Activated T-helper 9 cell treated with anti-CD3 and anti-CD28 coated beads, Interleukin-2, amount 50 U/mL, for 16 hours (primary cell): ENCODE results near the gene FAM170A.

ENCODE experiments used
- DNase-seq: peaks from one replicate; pipeline ENCODE4 v3.0.0-alpha.2; 2020; ENCODE audit warnings: low read depth

The FAM170A gene, protein sequence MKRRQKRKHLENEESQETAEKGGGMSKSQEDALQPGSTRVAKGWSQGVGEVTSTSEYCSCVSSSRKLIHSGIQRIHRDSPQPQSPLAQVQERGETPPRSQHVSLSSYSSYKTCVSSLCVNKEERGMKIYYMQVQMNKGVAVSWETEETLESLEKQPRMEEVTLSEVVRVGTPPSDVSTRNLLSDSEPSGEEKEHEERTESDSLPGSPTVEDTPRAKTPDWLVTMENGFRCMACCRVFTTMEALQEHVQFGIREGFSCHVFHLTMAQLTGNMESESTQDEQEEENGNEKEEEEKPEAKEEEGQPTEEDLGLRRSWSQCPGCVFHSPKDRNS

GRCh38 chr5:119629339-119629738 lies at the start of gene FAM170A:
FAM170A (plus strand) TSS chr5:119629558; CDS start chr5:119629769, 211 bp downstream.
- DNase-seq: no peak

- DNase-seq: no peak
Observed at GRCh38 chr5:119582987-119583386, 46.4 kb upstream of the FAM170A start.

- DNase-seq: no peak
Observed at GRCh38 chr5:119583684-119584083, 45.7 kb upstream of the FAM170A start.

GRCh38 chr5:119596046-119596445 lies 33.3 kb upstream of the FAM170A start:
- DNase-seq: no peak

DNA sequence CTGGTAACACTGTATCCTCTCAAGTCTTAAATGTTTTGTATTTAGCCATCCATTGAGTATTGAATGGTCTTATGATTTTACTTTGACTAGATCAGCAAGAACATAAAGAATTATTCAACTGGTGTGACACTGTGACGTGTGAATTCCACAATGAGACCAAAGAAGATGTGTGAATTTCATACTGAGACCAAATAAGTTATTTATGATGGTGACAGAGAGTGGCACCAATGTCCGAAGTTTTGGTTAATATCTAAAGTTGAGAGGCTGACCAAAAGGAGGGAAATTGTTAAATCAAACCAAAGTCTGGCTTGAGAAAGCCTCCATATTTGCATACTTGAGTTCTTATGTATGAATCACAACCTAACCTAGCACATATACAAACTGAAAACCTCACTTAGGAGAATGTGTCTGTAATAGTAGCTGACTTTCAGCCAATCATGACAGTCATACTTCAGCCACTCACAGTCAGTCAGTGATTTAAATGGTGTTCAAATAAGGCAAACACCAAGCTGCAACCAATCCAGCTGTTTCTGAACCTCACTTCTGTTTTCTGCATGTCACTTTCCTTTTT lies 31.5 kb upstream of the FAM170A start:
- no peak for DNase-seq

DNA sequence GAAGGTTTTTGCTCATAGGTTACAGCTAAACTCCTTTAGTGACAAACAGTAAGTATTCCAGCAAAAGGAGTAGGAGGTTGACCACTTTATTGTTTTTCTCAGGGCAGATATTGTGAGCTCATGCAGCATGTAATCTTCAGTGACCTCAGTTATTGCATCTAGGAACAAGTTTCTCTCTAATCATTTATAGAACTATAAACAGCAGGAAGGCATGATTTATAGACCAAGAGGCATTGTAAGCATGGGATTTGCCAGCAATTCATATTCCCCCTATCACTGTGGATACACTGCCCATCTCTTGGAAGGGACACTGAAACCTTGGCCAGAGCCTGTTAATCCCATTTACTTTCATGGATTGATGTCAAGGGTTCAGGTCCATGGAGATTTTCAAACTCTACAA lies 15.4 kb upstream of the FAM170A start:
- DNase-seq: no peak

DNA sequence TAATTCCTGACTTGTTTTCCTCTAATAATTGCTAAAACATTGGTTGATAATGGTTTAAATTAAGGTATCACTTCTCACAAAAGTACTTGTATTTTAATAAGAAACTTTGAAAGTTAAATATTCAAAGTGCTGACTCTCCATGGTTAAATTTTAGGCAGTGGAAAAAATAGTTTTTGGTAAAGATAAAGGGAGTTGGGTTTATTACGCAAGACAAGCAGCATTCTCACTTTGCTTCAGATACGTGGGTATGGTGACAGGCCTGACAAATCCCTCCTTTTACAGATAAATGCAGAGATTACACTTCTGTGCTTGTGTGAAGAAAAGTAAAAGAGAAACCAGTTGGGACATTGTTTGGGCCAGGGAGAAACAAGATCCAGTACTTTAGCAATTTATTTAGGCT lies 14.5 kb upstream of the FAM170A start:
- no peak for DNase-seq

DNA sequence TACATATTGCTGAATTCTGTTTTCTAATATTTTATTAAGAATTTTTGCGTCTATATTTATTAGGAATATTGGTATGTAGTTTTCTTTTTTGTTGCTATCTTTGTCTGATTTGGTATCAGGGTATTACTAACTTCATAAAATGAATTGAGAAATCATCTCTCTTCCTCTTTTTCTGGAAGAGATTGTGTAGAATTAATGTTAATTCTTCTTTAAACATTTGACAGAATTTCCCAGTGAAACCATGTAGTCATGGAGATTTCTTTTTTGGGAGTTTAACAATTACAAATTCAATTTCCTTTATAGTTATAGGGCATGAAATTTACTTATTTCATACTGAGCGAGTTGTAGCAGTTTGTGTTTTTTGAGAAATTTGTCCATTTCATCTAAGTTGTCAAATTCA lies 3.3 kb upstream of the FAM170A start:
- no peak for DNase-seq

GRCh38 chr5:119630752-119631440 lies 1.5 kb downstream of the FAM170A start:
- DNase-seq: no peak

DNA sequence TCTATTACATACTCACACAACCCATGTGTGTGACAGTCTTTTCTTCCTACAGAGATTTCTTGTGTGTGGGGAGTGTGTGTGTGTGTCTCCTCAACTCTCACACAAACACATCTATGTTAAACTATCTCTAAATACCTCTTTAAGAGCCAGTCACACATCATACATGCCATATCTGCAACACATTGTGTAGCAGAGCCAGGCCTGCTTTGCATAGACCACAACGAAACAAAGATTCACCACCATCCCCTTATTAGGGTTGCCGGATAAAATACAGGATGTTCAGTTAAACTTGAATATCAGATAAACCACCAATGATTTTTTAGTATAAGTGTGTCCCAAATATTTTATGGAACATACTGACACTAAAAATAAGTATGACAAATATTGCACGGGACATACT lies 2.3 kb downstream of the FAM170A start:
- DNase-seq: no peak

DNA sequence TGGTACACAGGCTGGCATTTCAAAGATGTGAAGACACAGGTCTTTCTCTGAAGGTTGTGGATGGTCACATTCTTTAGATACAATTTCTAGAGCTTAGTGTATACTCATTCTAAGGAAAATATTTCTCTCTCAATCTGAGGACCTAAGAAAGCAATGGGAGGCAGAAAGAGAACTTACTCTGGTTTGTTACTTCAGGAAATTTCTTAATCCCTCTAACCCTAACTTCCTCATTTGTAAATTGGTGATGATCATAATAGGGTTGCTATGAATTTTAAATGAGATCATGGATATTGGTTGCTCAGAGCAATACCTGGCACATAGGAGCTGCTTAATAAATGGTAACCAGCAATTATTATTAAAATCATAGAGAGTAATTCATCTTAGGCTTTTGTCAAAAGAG lies 22.1 kb downstream of the FAM170A start:
- no peak for DNase-seq

GRCh38 chr5:119655061-119655460 lies 25.7 kb downstream of the FAM170A start:
- DNase-seq: no peak

GRCh38 chr5:119656023-119656422 lies 26.7 kb downstream of the FAM170A start:
- DNase-seq: no peak

DNA sequence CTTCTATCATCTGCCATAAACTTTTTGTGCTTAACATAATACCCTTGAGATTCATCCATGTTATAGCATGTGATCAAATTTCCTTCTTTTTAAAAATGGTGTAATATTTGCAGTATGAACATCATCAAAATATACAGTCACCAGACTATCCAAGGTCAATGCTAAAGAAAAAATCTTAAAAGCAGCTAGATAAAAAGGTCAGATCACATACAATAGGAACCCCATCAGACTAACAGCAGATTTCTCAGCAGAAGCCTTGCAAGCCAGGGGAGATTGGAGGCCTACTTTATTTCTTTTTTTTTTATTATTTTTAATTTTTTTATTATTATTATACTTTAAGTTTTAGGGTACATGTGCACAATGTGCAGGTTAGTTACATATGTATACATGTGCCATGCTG lies 37.2 kb downstream of the FAM170A start:
- no peak for DNase-seq

DNA sequence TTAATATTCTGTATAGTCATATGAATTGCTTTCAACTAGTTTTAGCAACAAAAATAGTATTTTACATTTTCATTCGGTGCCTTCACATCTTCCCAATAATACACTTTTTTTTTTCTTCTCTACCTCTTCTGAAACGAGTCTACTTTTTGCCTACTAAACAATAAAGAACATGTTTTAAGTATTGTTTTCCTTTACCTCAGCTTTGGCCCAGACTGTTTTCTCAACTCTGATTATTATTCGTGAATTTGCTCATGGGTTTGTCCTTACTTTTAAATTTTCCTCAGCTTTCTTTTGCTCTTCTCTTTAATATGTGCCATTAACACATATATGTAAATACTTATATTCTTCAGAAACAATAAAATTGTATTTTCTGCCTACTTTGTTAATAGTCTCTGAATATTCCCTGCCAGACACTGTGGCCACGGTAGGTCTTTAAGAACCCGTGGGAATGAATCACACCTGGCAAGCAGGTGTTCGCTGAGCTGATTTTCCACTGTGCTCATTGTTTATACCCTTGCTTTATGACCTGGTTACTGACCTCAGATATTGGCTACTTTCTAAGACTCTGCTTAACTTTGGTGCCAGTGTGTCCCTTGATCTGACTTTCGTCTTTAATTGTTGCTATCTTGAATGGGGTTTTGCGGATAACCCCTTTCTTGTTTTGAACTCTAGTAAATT lies 49.1 kb downstream of the FAM170A start:
- DNase-seq: no peak

- DNase-seq: no peak
Observed at GRCh38 chr5:119680080-119680479, 50.7 kb downstream of the FAM170A start.

DNA sequence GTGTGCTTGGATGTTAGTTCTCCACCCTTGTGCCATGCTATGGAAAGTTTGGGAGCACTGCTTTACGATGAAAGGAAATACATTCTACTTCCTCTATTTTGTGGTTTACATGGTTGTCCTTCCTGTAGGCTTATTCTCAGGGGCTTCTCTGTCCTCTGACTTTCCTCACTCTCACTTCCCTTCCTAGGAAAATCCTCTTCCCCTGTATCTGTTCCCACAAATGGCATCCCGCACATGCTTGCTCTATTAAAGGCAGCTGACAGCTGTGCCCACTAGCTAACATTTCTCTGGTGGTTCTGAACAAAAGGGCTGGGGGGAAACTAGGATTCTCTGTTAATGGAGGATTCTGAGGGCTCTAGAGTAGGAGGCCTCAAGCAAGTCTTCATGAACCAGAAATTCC lies 52.4 kb downstream of the FAM170A start:
- DNase-seq: no peak

DNA sequence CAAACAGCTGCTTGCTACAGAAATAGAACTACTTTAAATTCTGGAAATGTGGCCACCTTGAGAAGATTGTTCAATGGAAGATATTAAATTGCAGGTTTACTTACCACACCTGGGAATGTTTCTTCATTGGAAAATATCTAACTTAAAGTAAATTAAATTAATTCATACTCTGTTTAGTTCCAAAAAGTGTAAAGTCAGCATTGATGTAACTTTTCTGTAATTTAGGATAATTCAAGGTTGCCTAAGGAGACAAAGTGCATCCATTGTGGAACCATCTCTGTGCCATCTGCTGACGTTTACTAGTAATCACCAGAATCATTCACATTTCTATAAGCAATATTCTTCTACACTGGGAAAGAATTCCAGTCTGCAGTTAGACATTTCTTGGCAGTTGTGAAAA lies 53.0 kb downstream of the FAM170A start:
- DNase-seq: no peak
